ENCODE results near the gene BTBD6.
"Not testable (repeated sequence)": the region's sequence is repeated elsewhere in the genome, so short reads cannot be mapped to it uniquely, and the experiment has no call there.

Gene BTBD6

DNA sequence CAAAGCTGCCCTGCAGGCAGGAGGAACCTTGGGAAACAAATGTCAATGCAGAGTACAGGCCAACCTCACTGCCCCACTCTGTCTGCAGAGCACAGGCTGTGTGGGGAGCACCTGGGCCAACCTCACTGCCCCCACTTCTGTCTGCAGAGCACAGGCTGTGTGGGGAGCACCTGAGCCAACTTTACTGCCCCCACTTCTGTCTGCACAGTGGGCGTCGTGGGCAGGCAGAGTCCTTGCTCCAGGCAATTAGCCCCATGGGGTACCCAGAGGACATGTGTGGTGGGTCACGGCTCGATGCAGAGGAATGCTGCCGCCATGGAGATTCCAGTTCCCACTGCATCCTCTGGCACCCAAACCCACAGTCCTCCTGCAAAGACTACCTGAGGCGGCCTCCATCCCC lies 26.3 kb downstream of the BTBD6 start:
- no peak for FAIRE-seq
- TF ChIP-seq, protein P1, sequence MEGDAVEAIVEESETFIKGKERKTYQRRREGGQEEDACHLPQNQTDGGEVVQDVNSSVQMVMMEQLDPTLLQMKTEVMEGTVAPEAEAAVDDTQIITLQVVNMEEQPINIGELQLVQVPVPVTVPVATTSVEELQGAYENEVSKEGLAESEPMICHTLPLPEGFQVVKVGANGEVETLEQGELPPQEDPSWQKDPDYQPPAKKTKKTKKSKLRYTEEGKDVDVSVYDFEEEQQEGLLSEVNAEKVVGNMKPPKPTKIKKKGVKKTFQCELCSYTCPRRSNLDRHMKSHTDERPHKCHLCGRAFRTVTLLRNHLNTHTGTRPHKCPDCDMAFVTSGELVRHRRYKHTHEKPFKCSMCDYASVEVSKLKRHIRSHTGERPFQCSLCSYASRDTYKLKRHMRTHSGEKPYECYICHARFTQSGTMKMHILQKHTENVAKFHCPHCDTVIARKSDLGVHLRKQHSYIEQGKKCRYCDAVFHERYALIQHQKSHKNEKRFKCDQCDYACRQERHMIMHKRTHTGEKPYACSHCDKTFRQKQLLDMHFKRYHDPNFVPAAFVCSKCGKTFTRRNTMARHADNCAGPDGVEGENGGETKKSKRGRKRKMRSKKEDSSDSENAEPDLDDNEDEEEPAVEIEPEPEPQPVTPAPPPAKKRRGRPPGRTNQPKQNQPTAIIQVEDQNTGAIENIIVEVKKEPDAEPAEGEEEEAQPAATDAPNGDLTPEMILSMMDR (IDR thresholded peaks at IDR 0.05; ENCODE audit: insufficient read depth, missing control alignments), result no peak
- DNase-seq (ENCODE audit: insufficient read length, low spot score), result no peak

DNA sequence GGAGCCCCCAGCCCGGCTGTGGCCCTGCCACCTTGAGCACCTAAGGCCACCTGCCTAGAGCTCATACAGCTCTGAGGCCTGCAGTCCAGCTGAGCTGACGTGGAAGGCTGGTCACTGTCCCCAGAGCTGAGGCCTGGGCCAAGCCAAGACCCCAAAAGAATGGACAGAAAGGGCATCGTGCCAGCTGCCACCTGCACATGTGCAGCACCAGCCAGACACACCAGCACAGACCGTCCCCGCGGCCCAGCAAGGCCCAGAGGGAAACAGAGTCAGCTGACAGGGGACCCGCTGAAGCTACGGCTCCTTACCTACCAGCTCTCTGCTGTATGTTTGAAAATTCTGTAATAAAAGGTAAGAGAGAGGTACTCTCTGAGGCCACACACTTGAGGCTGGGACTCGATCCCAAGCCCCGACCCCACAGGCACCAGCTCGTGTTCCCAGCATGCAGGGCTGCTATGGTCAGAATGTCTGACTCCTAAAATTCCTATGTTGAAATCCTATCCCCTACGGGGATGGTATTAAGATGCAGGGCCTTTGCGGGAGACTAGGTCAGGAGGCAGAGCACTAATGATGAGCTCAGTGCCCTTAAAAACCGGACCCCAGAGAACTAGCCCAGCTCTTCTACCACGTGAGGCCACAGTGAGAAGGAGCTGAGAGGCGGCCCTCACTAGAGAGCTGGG lies 27.1 kb downstream of the BTBD6 start:
- no peak for FAIRE-seq
- DNase-seq (ENCODE audit: insufficient read length, low spot score), result no peak
- TF ChIP-seq, protein P1 (IDR thresholded peaks at IDR 0.05; ENCODE audit: insufficient read depth, missing control alignments), result no peak

DNA sequence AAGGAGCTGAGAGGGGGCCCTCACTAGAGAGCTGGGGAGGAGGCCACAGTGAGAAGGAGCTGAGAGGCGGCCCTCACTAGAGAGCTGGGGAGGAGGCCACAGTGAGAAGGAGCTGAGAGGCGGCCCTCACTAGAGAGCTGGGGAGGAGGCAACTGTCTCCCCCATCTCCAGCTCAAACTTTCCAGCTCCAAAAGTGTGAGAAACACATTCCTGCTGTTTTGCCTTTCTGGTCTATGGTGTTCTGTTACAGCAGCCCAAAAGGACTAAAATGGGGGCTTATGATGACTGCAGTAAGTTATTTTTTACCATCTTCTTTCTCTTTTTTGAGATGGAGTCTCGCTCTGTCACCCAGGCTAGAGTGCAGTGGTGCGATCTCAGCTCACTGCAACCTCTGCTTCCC lies 29.1 kb downstream of the BTBD6 start:
- not testable (repeated sequence) for DNase-seq (ENCODE audit: insufficient read length, low spot score); FAIRE-seq

DNA sequence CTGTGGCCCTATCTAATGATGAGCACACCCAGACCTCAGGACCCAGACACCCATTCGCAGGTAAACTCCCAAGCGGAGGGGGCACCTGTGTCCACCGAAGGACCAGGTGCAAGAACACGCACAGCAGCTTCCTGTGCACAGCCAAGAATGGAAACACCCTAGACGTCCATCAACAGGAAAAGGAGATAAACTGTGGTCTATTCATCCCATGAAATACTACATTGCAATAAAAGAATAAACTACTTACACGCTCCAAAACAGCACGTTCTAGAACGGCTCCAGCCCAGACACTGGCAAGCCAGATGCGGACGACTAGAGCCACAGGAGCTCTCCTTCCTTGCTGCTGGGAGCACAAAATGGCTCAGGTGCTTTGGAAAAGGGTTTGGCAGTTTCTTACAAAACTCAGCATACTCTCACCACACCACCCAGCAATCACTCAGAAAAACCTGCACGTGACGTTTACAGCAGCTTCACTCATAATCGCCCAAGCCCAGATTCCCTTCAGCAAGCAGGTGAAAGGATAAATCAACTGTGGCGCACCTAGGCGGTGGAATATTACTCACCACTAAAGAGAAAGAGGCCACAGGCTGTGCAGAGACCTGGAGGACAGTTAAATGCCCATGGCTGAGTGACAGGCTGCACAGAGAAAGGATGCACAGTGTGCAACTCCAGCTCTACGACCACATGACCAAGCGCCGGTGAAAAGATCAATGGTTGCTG lies 31.5 kb downstream of the BTBD6 start:
- no peak for FAIRE-seq
- TF ChIP-seq, protein P1 (IDR thresholded peaks at IDR 0.05; ENCODE audit: insufficient read depth, missing control alignments), result no peak
- DNase-seq (ENCODE audit: insufficient read length, low spot score), result no peak

DNA sequence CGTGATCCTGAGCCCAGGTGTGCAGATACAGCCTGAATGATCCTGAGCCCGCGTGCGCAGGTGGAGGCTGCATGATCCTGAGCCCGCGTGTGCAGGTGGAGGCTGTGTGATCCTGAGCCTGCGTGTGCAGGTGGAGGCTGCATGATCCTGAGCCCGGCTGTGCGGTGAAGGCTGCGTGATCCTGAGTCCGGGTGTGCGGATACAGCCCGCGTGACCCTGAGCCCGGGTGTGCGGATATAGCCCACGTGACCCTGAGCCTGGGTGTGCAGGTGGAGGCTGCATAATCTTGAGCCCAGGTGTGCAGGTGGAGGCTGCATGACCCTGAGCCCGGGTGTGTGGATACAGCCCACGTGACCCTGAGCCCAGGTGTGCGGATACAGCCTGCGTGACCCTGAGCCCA lies 32.2 kb downstream of the BTBD6 start:
- TF ChIP-seq, protein P1 (IDR thresholded peaks at IDR 0.05; ENCODE audit: insufficient read depth, missing control alignments), result no peak
- FAIRE-seq (no peak), DNase-seq (ENCODE audit: insufficient read length, low spot score) (no peak)

DNA sequence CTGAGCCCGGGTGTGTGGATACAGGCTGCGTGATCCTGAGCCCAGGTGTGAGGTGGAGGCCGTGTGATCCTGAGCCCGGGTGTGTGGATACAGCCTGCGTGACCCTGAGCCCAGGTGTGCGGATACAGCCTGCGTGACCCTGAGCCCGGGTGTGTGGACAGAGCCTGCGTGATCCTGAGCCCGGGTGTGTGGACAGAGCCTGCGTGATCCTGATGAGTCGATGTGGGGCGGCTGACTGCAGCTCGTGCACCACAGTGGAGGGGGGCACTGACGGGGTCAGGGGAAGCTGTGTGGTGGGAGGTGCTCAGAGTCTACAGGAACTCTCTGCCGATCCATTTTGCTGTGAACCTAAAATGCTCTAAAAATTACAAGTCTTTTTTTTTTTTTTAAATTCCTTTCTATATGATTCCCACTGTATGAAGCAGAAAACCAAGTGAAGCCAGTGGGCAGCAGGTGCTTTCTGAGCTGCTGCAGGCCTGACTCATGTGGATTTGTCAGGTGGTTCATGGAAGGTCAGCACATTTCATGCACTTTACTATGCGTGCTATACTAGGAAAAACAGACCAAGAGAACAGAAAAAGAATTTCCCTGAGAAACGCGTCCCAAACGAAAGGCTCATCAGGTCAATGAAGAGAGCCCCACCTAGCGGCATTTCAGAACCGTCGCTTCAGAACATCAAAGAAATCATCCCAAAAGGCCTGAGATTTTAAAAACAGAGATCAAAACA lies 33.2 kb downstream of the BTBD6 start:
- TF ChIP-seq, protein P1 (IDR thresholded peaks at IDR 0.05; ENCODE audit: insufficient read depth, missing control alignments), result peak; percentile 45
- FAIRE-seq (no peak), DNase-seq (ENCODE audit: insufficient read length, low spot score) (no peak)

GRCh38 chr14:105282098-105282725 lies 33.9 kb downstream of the BTBD6 start:
- no peak for DNase-seq (ENCODE audit: insufficient read length, low spot score)
- TF ChIP-seq, protein P1 (IDR thresholded peaks at IDR 0.05; ENCODE audit: insufficient read depth, missing control alignments), result no peak
- no peak for FAIRE-seq
